HepG2 (cell line): ENCODE data around the gene TBCCD1. TPM values are rescaled to one million over a fixed set of nuclear protein-coding genes. Genes with fewer than 3 reads are reported as not detected.

Experiments
- ASH2L ChIP-seq: fragments of 300-600, 200-600 bp; sonication (generic); IDR thresholded peaks from 2 replicates; pipeline ENCODE4 v1.7.0; 2017; ENCODE audit warnings: low read depth, mild to moderate bottlenecking, moderate library complexity, mixed read lengths, low read length; ENCODE audit not compliant: insufficient read length
- CREB1 ChIP-seq, 2 experiments: fragments of 450-650 bp in 1 of 2; IDR thresholded peaks; 2 replicates each; pipeline ENCODE4 v1.6.1; 2016 to 2017; ENCODE audit warnings: control low read depth in 1 of 2, mild to moderate bottlenecking in 1 of 2, missing compliant biosample characterization in 1 of 2, missing genetic modification characterization in 1 of 2
- E2F1 ChIP-seq: sonication (generic); formaldehyde crosslinking; IDR thresholded peaks from 2 replicates; pipeline ENCODE4 v1.5.0; 2020; ENCODE audit warnings: missing genetic modification reagents
- ETV5 ChIP-seq: IDR thresholded peaks from 2 replicates; pipeline ENCODE4 v1.6.1; 2018; ENCODE audit warnings: missing biosample characterization, missing genetic modification reagents, inconsistent platforms, borderline replicate concordance
- IKZF1 ChIP-seq: fragments of 450-650 bp; IDR thresholded peaks from 2 replicates; pipeline ENCODE4 v1.7.1; 2016
- KDM5B ChIP-seq: sonication (generic); formaldehyde crosslinking; IDR thresholded peaks from 2 replicates; pipeline ENCODE4 v1.4.0; 2020; ENCODE audit warnings: missing genetic modification reagents, mild to moderate bottlenecking, borderline replicate concordance
- MTF1 ChIP-seq: sonication (generic); formaldehyde crosslinking; IDR thresholded peaks from 2 replicates; pipeline ENCODE4 v1.5.0; 2020; ENCODE audit warnings: missing genetic modification reagents
- MYC ChIP-seq: sonication (generic); formaldehyde crosslinking; IDR thresholded peaks from 2 replicates; pipeline ENCODE4 v1.9.0; 2021; ENCODE audit warnings: missing genetic modification reagents, borderline replicate concordance
- NFE2L2 ChIP-seq: fragments of 150-350 bp; IDR thresholded peaks from 2 replicates; pipeline ENCODE4 v1.6.1; 2014; ENCODE audit warnings: low read length
- NFKBIZ ChIP-seq: IDR thresholded peaks from 2 replicates; pipeline ENCODE4 v1.6.1; 2018; ENCODE audit warnings: missing genetic modification reagents, missing compliant biosample characterization
- NFYB ChIP-seq: sonication (generic); formaldehyde crosslinking; IDR thresholded peaks from 2 replicates; pipeline ENCODE4 v1.4.0; 2020; ENCODE audit warnings: missing genetic modification reagents
- NONO ChIP-seq, 2 experiments: fragments of 450-650 bp in 1 of 2; sonication (generic) in 1 of 2; formaldehyde crosslinking in 1 of 2; IDR thresholded peaks in 1 of 2; conservative IDR thresholded peaks in 1 of 2; 2 replicates each; pipeline versions ENCODE4 v1.6.1 to v1.8.0; 2017 to 2022; ENCODE audit warnings: mild to moderate bottlenecking in 1 of 2, missing genetic modification reagents in 1 of 2, moderate library complexity in 1 of 2
- NR2F2 ChIP-seq: IDR thresholded peaks from 2 replicates; pipeline ENCODE4 v1.6.1; 2012; ENCODE audit warnings: low read depth, inconsistent platforms, borderline replicate concordance
- ONECUT2 ChIP-seq: sonication (generic); formaldehyde crosslinking; IDR thresholded peaks from 2 replicates; pipeline ENCODE4 v1.4.0; 2020; ENCODE audit warnings: missing genetic modification reagents
- RARA ChIP-seq: IDR thresholded peaks from 2 replicates; pipeline ENCODE4 v1.6.1; 2016; ENCODE audit warnings: missing genetic modification reagents, missing compliant biosample characterization
- REL ChIP-seq: sonication (generic); formaldehyde crosslinking; conservative IDR thresholded peaks from 2 replicates; pipeline ENCODE4 v1.8.0; 2022; ENCODE audit warnings: mild to moderate bottlenecking, missing genetic modification reagents, moderate library complexity
- REPIN1 ChIP-seq: sonication (generic); formaldehyde crosslinking; IDR thresholded peaks from 2 replicates; pipeline ENCODE4 v1.8.0; 2022; ENCODE audit warnings: missing genetic modification reagents, low read depth, mild to moderate bottlenecking, borderline replicate concordance
- SP140L ChIP-seq: sonication (generic); formaldehyde crosslinking; IDR thresholded peaks from 2 replicates; pipeline ENCODE4 v1.4.0; 2020; ENCODE audit warnings: missing genetic modification reagents, borderline replicate concordance
- TAF1 ChIP-seq: sonication (generic); formaldehyde crosslinking; IDR thresholded peaks from 2 replicates; pipeline ENCODE4 v1.4.0; 2020; ENCODE audit warnings: missing genetic modification reagents
- TBP ChIP-seq: sonication (generic); formaldehyde crosslinking; IDR thresholded peaks from 2 replicates; pipeline ENCODE4 v1.5.0; 2020; ENCODE audit warnings: missing genetic modification reagents
- ZC3H4 ChIP-seq: sonication (generic); formaldehyde crosslinking; IDR thresholded peaks from 2 replicates; pipeline ENCODE4 v1.4.0; 2020; ENCODE audit warnings: missing genetic modification reagents, borderline replicate concordance
- ZNF343 ChIP-seq: sonication (generic); formaldehyde crosslinking; IDR thresholded peaks from 2 replicates; pipeline ENCODE4 v1.4.0; 2020; ENCODE audit warnings: mild to moderate bottlenecking, missing genetic modification reagents
- ZNF562 ChIP-seq: sonication (generic); formaldehyde crosslinking; IDR thresholded peaks from 2 replicates; pipeline ENCODE4 v1.8.0; 2022; ENCODE audit warnings: missing genetic modification reagents, borderline replicate concordance
- ZNF772 ChIP-seq: sonication (generic); formaldehyde crosslinking; IDR thresholded peaks from 2 replicates; pipeline ENCODE4 v1.5.0; 2020; ENCODE audit warnings: mild to moderate bottlenecking, missing genetic modification reagents
- polyA plus RNA-seq, 8 experiments: library from polyadenylated mRNA; depleted of rRNA in 3 of 8; stranded (reverse) in 7 of 8; unstranded in 1 of 8; fragments of >200 nt; fragmentation: Illumina TruSeq in 4 of 8; extraction: Trizol in 4 of 8; gene quantifications; 2 replicates each; pipeline versions ENCODE4 v1.2.1 to v1.2.3, GENCODE V29; 2011 to 2016; ENCODE audit warnings: low read depth in 4 of 8, missing spikeins in 1 of 8, mixed read lengths in 1 of 8; ENCODE audit not compliant: insufficient read depth in 1 of 8
- total RNA-seq, 5 experiments: library from RNA; depleted of rRNA; stranded (reverse); fragments of >200 nt; fragmentation: Illumina TruSeq; extraction: Trizol; gene quantifications; 2 replicates each; pipeline ENCODE4 v1.2.3, GENCODE V29; 2016; ENCODE audit warnings: low read depth in 1 of 5
- TF ChIP-seq, protein P1 (sequence below): sonication (generic); formaldehyde crosslinking; conservative IDR thresholded peaks from 2 replicates; pipeline ENCODE4 v1.8.0; 2022; ENCODE audit warnings: missing genetic modification reagents
- TF ChIP-seq, protein P2 (sequence below): sonication (generic); formaldehyde crosslinking; IDR thresholded peaks from 2 replicates; pipeline ENCODE4 v1.4.0; 2020; ENCODE audit warnings: low read depth, mild to moderate bottlenecking, missing genetic modification reagents
- TF ChIP-seq, protein P3 (sequence below): sonication (generic); formaldehyde crosslinking; IDR thresholded peaks from 2 replicates; pipeline ENCODE4 v1.8.0; 2022; ENCODE audit warnings: mild to moderate bottlenecking, missing genetic modification reagents, borderline replicate concordance

TBCCD1 gene
- total and polyA plus RNA-seq, 2 of the 13 experiments (the other 11 are each of a cell fraction or from before 2014, with no cell fraction given): 13.6 to 16.2 TPM

DNA sequence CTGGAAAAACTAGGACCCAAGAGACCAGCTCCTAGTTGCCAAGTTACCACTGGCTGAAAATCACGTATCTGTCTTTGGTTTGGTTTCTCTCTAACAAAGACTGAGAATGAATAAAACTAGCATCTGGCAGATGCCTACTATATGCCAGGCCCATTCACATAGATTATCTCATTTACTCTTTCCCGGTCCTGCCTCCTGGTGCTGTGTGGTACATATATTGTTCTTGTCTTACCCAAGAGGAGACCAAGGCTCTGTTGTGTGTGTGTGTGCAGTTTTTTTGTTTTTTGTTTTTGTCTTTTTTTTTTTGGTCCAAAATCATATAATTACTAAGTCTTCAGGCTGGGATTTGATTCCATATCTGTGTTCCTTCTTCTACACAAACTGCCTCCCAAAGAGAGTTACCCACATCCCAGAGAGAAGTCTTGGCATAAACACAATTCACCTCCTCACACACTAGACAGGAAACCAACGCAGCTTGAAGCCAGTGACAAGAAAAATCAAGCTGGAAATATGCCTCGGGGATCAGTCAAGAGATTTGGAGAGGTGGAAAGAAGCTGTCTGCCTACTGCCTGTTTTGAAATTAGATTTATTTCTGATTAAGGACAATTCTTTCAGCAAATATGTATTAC lies 46.6 kb upstream of the TBCCD1 start (continued):
- TF ChIP-seq REPIN1 (no peak), ZNF343 (no peak), TAF1 (no peak), KDM5B (CRISPR knock-in tag) (no peak), CREB1 (IDR thresholded peaks at IDR 0.05) (no peak), CREB1 (CRISPR knock-in tag; IDR thresholded peaks at IDR 0.05) (no peak), NR2F2 (no peak), ETV5 (CRISPR knock-in tag) (no peak), IKZF1 (no peak), ZNF772 (CRISPR knock-in tag) (no peak; the same call in 1 of the 2 replicates), NFKBIZ (CRISPR knock-in tag) (no peak), ONECUT2 (CRISPR knock-in tag) (no peak), NFE2L2 (no peak), REL (no peak), TBP (0 out of 2 replicates have a peak, but pooled peaks have one; percentile 5), ZC3H4 (CRISPR knock-in tag) (peak; percentile 71), MTF1 (CRISPR knock-in tag) (no peak), E2F1 (CRISPR knock-in tag) (0 out of 2 replicates have a peak, but pooled peaks have one; percentile 11), NONO (IDR thresholded peaks at IDR 0.05) (no peak), NONO (CRISPR knock-in tag; conservative IDR thresholded peaks at IDR 0.05) (no peak), ZNF562 (CRISPR knock-in tag) (no peak), MYC (CRISPR knock-in tag) (no peak), RARA (CRISPR knock-in tag) (peak; percentile 25; the same call in 1 of the 2 replicates), NFYB (no peak), ASH2L (no peak), SP140L (no peak)
- TF ChIP-seq, protein P1, sequence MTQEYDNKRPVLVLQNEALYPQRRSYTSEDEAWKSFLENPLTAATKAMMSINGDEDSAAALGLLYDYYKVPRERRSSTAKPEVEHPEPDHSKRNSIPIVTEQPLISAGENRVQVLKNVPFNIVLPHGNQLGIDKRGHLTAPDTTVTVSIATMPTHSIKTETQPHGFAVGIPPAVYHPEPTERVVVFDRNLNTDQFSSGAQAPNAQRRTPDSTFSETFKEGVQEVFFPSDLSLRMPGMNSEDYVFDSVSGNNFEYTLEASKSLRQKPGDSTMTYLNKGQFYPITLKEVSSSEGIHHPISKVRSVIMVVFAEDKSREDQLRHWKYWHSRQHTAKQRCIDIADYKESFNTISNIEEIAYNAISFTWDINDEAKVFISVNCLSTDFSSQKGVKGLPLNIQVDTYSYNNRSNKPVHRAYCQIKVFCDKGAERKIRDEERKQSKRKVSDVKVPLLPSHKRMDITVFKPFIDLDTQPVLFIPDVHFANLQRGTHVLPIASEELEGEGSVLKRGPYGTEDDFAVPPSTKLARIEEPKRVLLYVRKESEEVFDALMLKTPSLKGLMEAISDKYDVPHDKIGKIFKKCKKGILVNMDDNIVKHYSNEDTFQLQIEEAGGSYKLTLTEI (CRISPR knock-in tag): no peak
- TF ChIP-seq, protein P2, sequence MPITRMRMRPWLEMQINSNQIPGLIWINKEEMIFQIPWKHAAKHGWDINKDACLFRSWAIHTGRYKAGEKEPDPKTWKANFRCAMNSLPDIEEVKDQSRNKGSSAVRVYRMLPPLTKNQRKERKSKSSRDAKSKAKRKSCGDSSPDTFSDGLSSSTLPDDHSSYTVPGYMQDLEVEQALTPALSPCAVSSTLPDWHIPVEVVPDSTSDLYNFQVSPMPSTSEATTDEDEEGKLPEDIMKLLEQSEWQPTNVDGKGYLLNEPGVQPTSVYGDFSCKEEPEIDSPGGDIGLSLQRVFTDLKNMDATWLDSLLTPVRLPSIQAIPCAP: no peak
- TF ChIP-seq, protein P3, sequence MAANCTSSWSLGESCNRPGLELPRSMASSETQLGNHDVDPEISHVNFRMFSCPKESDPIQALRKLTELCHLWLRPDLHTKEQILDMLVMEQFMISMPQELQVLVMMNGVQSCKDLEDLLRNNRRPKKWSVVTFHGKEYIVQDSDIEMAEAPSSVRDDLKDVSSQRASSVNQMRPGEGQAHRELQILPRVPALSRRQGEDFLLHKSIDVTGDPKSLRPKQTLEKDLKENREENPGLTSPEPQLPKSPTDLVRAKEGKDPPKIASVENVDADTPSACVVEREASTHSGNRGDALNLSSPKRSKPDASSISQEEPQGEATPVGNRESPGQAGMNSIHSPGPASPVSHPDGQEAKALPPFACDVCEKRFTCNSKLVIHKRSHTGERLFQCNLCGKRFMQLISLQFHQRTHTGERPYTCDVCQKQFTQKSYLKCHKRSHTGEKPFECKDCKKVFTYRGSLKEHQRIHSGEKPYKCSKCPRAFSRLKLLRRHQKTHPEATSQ (CRISPR knock-in tag): 0 out of 2 replicates have a peak, but pooled peaks have one; percentile 1
